HG02571 (cell line): ENCODE measurements around the gene ANO10.
"Not testable (repeated sequence)": the region's sequence is repeated elsewhere in the genome, so short reads cannot be mapped to it uniquely, and the experiment has no call there.

Source experiments
- ATAC-seq: cut with Tn5 transposase; IDR thresholded peaks from one replicate; pipeline ENCODE4 v1.9.1; 2021; ENCODE audit warnings: mild to moderate bottlenecking, moderate library complexity; ENCODE audit not compliant: unreplicated experiment

ANO10 gene

GRCh38 chr3:43523454-43524053 is 98.3 kb downstream of the ANO10 start:
- ATAC-seq, result peak; percentile 88

- no peak for ATAC-seq
These were observed 99.0 kb downstream of the ANO10 start for GRCh38 chr3:43522727-43523362.

GRCh38 chr3:43521941-43522340 is 99.9 kb downstream of the ANO10 start:
- ATAC-seq, result no peak

- ATAC-seq, result not testable (repeated sequence)
These were observed 103.3 kb downstream of the ANO10 start for GRCh38 chr3:43518515-43518914.

GRCh38 chr3:43515970-43516635 is 105.7 kb downstream of the ANO10 start:
- no peak for ATAC-seq

- ATAC-seq, result no peak
These were observed 106.4 kb downstream of the ANO10 start for GRCh38 chr3:43515208-43515917.

GRCh38 chr3:43512754-43513404 is 108.9 kb downstream of the ANO10 start:
- no peak for ATAC-seq

GRCh38 chr3:43506644-43507043 is 115.2 kb downstream of the ANO10 start:
- no peak for ATAC-seq

GRCh38 chr3:43505351-43505750 is 116.5 kb downstream of the ANO10 start:
- ATAC-seq, result no peak

GRCh38 chr3:43503067-43503728 is 118.6 kb downstream of the ANO10 start:
- ATAC-seq, result no peak

GRCh38 chr3:43499256-43499655 is 122.6 kb downstream of the ANO10 start:
- ATAC-seq, result no peak

GRCh38 chr3:43497905-43498365 is 123.9 kb downstream of the ANO10 start:
- no peak for ATAC-seq

- ATAC-seq, result no peak
These were observed 124.4 kb downstream of the ANO10 start for GRCh38 chr3:43497422-43497821.

GRCh38 chr3:43496740-43497375 is 125.0 kb downstream of the ANO10 start:
- no peak for ATAC-seq

GRCh38 chr3:43492932-43493331 is 128.9 kb downstream of the ANO10 start:
- ATAC-seq, result not testable (repeated sequence)

GRCh38 chr3:43491807-43492206 is 130.0 kb downstream of the ANO10 start:
- not testable (repeated sequence) for ATAC-seq

- ATAC-seq, result no peak
These were observed 131.1 kb downstream of the ANO10 start for GRCh38 chr3:43490640-43491185.

- ATAC-seq, result no peak
These were observed 131.9 kb downstream of the ANO10 start for GRCh38 chr3:43489930-43490329.

GRCh38 chr3:43485931-43486330 is 135.9 kb downstream of the ANO10 start:
- ATAC-seq, result no peak
